Coronary artery (tissue), 2 donors: ENCODE measurements around the gene TAC4.

Experiments used
- DNase-seq: peaks from one replicate; pipeline ENCODE4 v3.0.0-alpha.2; 2017; ENCODE audit warnings: low spot score
- H3K27ac ChIP-seq, 2 donors: fragments of 200-600 bp; sonication (generic); one replicate each; pipeline ENCODE4 v1.5.1; 2016 to 2019
- H3K4me3 ChIP-seq: fragments of 200-600 bp; sonication (generic); 2 replicates; pipeline ENCODE4 v1.5.1; 2016; ENCODE audit warnings: mild to moderate bottlenecking, moderate library complexity
- CTCF ChIP-seq: fragments of 200-600 bp; sonication (generic); IDR thresholded peaks from one replicate; pipeline ENCODE4 v1.5.1; 2019; ENCODE audit warnings: antibody characterized with exemption

Gene TAC4

GRCh38 chr17:49848019-49848473, at the start of gene TAC4:
TSS of gene TAC4 (minus strand) at chr17:49848069. CDS start at chr17:49848017, 52 bp downstream.
- no peak within 1 kb of the TSS for H3K27ac ChIP-seq
- no peak for DNase-seq
- no peak for TF ChIP-seq CTCF
- H3K4me3 ChIP-seq: no peak within 1 kb of the TSS

GRCh38 chr17:49896860-49897259, 49.0 kb upstream of the TAC4 start:
- no peak for DNase-seq
- TF ChIP-seq CTCF: no peak
- H3K27ac ChIP-seq: no peak overlapping the region
- H3K4me3 ChIP-seq: no peak overlapping the region

GRCh38 chr17:49896222-49896621, 48.4 kb upstream of the TAC4 start:
- DNase-seq: no peak
- no peak overlapping the region for H3K27ac ChIP-seq
- TF ChIP-seq CTCF: no peak
- H3K4me3 ChIP-seq: no peak overlapping the region

- Histone ChIP-seq H3K4me3 (no peak overlapping the region), H3K27ac (no peak overlapping the region)
- DNase-seq: no peak
- no peak for TF ChIP-seq CTCF
These were observed 47.9 kb upstream of the TAC4 start for GRCh38 chr17:49895812-49896211.

GRCh38 chr17:49894761-49895160, 46.9 kb upstream of the TAC4 start:
- H3K4me3 ChIP-seq: no peak overlapping the region
- H3K27ac ChIP-seq: no peak overlapping the region
- DNase-seq: no peak
- no peak for TF ChIP-seq CTCF

- Histone ChIP-seq H3K4me3 (no peak overlapping the region), H3K27ac (no peak overlapping the region)
- DNase-seq: no peak
- no peak for TF ChIP-seq CTCF
These were observed 44.0 kb upstream of the TAC4 start for GRCh38 chr17:49891694-49892389.

GRCh38 chr17:49891271-49891670, 43.4 kb upstream of the TAC4 start:
- Histone ChIP-seq H3K27ac (no peak overlapping the region), H3K4me3 (no peak overlapping the region)
- no peak for DNase-seq
- no peak for TF ChIP-seq CTCF
